ENCODE measurements around the gene CENPK.
"Not testable (repeated sequence)": the region's sequence is repeated elsewhere in the genome, so short reads cannot be mapped to it uniquely, and the experiment has no call there.

The CENPK gene

DNA sequence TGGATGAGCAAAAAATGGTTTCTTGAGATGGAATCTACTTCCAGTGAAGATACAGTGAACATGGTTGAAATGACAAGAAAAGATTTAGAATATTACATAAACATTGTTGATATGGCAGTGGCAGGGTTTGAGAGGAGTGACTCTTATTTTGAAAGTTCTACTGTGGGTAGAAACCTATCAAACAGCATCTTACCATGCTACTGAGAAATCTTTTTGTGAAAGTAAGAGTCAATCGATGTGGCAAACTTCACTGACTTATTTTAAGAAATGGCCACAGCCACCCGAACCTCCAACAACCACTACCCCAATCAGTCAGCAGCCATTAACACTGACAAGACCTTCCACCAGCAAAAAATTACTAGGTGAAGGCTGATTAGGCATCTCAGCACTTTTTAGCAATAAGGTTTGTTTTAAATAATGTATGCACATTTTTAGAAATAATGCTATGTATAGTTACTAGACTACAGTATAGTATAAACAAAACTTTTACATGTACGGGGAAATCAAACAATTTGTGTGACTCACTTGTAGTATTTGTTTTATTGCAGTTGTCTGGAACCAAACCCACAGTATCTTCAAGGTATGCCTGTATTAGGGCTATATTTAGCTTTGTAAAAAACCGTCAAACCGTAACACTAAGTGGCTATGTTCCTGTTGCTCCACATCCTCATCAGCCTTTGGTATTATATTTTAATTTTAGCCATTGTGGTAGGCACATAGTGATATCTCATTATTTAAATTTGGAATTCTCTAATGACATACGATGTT, 50.6 kb downstream of the CENPK start:
- in situ Hi-C loops (cut with MboI; ENCODE audit: low sequenced_read_pairs), result no loop called here

DNA sequence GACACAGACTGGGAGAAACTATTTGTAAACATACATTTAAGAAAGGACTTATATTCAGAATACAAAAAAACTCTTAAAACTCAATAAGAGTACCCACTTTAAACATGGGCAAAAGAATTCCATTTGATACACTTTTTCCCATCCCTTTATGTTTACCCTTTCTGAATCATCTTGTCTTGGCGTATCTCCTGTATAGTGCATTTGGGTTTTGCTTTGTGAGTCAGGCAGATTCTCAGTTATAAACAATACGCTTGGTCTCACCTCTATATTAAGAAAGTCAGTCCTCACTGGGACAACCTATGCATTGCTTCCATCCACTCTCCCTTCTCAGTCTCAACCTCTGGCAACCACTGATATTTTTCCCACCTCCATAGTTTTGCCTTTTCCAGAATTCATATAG, 54.0 kb downstream of the CENPK start:
- in situ Hi-C loops (cut with MboI; ENCODE audit: low sequenced_read_pairs), result no loop called here

DNA sequence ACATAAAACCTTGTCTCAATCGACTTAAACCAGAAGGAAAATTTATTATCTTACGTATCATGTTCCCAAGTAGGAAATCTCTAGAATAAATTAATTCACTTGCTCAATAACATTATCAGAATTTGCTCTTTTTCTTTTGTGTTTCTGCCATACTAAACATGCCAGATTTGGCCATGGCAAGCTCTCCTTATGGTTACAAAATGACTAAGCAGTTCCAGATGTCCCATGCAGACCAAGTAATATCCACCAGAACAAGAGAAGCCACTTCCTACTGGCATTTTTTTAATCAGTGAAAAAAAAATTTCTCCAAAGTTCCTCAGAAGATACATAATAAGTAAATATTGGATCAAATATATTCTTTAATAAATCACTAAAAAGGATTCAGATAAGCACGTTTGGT, 56.0 kb downstream of the CENPK start:
- in situ Hi-C loops (cut with MboI; ENCODE audit: low sequenced_read_pairs), result no loop called here

DNA sequence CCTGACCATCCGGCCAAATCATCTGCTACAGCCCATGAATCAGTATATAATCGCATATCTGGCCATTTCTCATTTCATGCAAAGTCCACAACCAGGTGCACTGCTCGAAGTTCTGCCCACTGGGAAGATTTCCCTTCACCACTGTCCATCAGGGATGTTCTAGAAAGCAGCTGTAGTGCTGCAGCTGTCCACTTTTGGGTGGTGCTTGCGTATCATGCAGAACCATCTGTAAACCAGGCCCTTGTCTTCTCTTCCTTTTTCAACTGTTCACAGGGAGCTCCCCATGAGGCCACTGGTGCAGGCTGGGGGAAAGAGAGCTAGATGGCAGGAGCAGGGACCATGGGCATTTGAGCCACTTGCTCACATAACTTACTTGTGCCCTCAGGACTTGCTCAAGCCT, 73.8 kb downstream of the CENPK start:
- in situ Hi-C loops (cut with MboI; ENCODE audit: low sequenced_read_pairs), result no loop called here

DNA sequence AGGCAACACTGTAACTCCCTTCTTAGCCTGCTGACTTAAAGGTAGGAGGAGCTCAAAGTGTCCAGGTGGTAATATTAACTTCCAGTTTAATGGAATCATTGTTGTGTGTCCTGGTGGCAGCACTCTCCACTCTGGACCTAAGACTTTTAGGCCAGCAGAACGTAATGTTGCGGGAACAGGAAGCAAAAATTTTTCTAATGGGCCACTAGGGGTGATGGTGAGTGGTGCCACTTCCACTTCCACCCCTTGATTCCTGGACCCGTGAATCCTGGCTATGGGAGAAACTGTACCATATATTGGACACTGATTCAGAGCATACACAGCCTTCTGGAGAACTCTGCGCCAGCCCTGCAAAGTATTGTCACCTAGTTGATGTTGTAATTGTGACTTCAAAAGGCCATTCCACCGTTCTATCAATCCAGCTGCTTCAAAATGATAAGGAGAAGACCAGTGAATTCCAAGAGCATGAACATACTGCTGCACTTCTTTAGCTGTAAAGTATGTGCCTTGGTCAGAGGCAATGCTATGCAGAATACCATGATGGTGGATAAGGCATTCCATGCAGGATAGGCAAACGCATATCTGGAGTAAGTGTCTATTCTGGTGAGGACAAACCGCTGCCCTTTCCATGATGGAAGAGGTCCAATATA, 74.8 kb downstream of the CENPK start:
- in situ Hi-C loops (cut with MboI; ENCODE audit: low sequenced_read_pairs), result not testable (repeated sequence)

DNA sequence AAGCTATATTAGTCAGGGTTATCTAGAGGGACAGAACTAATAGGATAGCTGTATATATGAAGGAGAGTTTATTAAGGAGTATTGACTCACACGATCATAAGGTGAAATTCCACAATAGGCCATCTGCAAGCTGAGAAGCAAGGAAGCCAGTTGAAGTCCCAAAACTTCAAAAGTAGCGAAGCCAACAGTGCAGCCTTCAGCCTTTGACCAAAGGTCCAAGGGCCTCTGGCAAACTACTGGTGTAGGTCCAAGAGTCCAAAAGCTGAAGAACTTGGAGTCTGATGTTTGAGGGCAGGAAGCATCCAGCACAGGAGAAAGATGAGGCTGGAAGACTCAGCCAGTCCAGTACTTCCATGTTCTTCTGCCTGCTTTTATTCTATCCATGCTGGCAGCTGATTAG, 76.2 kb downstream of the CENPK start:
- in situ Hi-C loops (cut with MboI; ENCODE audit: low sequenced_read_pairs), result not testable (repeated sequence)

DNA sequence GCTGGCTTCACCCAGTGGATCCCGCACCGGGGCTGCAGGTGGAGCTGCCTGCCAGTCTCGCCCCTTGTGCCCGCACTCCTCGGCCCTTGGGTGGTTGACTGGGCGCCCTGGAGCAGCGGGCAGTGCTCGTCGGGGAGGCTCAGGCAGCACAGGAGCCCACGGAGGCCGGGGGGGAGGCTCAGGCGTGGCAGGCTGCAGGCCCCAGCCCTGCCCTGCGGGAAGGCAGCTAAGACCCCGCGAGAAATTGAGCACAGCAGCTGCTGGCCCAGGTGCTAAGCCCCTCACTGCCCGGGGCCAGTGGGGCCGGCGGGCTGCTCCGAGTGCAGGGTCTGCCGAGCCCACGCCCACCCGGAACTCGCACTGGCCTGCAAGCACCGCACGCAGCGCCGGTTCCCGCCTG, 77.6 kb downstream of the CENPK start:
- in situ Hi-C loops (cut with MboI; ENCODE audit: low sequenced_read_pairs), result no loop called here

DNA sequence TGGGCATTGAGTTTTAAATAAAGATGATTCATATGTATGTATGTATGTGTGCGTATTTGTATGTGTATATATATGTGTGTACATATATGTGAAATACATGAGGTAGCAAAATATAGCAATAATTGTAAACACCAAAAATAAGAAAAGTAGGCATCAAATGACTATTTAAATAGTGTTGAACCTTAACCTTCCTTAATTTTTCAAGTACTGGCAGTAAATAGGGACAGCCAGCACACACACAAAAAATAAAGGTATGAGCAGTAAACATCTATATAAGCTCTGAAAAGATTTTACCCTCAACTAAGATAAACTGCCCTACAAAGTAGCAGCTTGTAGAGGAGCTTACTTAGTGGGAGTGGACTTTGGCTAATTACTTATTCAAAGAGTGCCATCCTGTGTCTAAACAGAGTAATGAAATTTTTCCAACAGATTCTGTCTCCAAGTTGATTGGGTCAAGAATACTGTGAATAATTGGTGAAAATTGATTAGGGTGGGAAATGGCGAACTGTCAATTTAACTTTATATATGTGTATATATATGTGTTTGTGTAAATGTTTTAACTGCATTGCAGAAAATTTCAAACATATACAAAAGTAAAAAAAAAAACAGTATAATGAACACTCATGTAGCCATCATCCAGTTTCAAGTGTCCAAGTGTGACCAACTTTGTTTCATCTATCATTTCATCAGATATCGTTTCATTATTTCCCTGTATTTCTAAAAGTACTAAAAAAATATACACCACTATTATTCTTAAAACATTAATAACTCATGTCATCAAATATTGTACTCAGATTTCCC, 79.2 kb downstream of the CENPK start:
- in situ Hi-C loops (cut with MboI; ENCODE audit: low sequenced_read_pairs), result no loop called here

DNA sequence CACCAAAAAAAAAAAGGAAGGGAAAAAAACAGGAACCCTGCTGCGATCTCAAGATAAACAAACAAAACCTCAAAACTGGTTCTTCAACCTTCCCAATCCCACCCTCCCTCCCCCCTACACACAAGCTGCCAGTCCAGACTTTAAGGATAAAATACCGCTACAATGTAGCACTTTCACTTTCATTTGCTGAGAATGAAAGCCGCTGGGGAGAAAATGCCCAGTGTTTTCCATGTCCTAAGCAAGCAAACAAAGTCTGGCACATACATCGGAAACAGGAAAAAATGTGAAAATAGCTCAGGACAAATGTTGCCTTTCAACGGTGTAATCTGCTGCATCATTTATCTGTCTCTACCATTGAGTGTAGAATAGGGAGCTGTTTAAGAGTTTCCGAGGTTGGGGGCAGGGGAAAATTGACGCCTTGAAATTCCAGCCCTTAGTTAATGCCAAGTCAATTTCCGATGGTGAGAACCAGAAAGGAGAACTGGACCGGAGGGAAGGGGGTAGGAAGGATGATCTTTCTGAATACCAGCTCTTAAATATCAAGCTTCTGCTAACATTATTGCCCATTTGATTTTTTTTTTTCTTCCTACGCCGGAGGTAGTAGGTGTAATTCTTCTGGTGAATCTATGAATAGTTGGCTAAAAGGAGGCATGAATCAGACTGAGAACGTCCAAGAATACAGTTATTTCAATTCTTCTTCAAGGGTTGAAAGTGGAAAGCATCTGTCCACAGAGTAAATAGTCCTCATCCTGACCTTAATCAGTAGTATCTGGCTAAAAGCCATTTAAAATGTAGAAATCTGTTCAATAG, 80.0 kb downstream of the CENPK start:
- in situ Hi-C loops (cut with MboI; ENCODE audit: low sequenced_read_pairs), result no loop called here

DNA sequence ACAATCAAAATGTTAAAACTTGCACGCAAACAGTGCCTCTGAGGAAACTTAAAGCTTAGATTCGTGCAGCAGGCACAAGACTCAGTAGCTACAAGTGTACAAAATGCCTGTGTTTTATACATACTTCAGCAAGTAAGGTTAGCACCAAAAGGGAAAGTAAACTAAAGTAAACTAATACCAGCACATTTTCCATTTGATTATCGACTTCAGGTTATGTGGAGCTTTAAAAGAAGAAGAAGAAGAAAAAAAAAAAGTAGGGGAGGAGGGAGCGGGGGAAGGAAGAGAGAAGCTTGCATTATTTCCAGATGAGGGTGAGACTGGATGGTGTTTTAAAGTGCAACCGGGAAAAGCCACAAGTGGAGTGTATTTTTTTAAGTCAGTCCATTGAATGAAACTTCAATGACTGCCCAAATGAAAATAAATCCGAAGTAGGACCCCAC, 80.7 kb downstream of the CENPK start:
- in situ Hi-C loops (cut with MboI; ENCODE audit: low sequenced_read_pairs), result no loop called here

DNA sequence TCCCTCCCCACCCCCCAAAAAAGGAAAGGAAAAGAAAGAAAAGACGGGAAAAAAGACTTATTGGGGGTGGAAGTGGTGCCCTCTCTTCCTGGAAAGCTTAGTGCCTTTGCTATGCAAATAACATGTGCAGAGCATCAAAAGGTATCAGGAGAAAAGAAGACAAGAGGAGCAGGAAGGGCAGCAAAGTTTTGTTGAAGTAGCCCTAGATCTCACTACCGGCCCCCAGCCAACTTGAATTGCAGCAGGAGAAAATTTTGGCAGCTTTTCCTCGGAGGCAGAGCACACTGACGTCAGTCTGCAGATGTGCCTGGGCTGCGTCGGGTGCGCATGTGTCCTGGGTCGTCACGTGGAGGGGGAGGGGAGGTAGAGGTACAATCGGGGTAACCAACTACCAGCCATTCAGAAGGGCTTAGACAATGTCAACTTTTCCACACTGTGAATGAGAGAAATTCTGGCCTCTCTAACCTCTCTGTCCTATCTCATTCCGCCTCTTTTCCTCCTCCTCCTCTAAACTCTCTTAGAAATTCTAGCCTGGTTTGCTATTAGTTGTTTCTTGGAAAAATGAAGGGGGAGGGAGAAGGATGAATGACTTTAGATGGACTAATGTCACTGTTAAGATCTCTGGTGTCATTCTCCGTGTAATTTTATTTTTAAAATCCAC, 81.2 kb downstream of the CENPK start, which contains the start of gene ADAMTS6:
ADAMTS6 (minus strand) TSS at position 286 of the 661 bp plus-strand sequence. CDS start 8,247 bp downstream, outside the sequence.
- in situ Hi-C loops (cut with MboI; ENCODE audit: low sequenced_read_pairs), result no loop called here

DNA sequence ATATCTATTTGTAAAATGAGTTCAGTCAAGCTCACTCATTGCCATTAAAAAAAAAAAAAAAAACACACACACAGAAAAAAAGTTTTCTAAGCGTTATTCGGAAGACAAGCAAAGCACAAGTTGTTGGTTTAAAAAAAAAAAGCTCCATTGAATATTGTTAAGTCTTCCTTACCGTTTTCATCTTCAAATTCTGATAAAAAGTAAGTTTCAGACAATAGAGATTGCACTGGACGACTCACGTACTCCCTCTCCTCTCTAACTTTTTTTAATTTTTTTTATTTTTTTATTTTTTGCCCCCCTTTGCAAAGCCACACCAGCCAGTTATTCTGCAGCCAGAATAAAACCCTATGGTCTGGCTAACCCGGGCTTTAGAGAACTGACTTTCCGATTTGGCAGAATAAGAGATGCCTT, 81.8 kb downstream of the CENPK start:
- in situ Hi-C loops (cut with MboI; ENCODE audit: low sequenced_read_pairs), result no loop called here

DNA sequence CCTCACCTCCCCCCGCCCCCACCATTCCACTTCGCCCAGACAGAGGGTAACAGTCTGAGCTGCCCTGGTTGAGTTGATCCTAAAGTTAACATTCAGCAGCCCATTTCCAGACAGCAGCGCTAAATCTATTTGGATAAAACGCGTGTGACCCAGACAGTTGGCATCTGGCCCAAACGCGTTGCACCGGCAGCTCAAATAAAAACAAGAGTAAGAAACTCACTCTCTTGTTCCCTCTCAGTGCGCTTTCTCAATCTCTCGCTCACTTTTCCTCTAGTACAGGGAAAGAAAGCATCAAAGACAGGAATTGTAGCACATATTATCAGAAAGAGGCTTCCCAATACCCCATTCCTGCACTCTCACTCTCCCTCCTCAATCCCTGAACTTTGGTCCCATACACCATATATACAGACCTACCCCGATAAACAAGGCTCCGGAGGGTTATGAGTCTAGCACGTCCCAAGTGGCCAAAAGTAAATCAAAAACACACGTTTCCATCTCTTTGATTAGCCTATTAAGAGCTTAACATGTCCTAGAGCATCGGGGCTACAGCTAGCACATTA, 82.6 kb downstream of the CENPK start:
- in situ Hi-C loops (cut with MboI; ENCODE audit: low sequenced_read_pairs), result no loop called here

DNA sequence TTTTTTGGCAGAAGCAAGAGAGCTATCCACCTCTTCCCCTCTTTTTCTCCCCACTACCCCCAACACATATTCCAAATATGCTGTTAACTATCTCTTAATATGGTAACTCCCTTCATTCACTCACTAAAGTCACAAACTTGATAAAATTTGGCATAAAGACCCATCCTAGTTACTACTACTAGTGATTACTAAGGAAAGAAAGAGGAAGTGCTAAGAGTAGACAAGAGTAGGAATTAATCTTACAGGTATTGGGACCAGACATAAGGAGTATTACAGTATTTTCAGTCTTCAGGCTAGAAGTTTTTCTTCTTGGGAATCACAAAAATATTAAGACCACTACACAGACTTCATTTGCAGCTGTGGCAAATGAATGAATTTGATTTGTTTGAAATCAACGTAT, 83.4 kb downstream of the CENPK start:
- in situ Hi-C loops (cut with MboI; ENCODE audit: low sequenced_read_pairs), result no loop called here

DNA sequence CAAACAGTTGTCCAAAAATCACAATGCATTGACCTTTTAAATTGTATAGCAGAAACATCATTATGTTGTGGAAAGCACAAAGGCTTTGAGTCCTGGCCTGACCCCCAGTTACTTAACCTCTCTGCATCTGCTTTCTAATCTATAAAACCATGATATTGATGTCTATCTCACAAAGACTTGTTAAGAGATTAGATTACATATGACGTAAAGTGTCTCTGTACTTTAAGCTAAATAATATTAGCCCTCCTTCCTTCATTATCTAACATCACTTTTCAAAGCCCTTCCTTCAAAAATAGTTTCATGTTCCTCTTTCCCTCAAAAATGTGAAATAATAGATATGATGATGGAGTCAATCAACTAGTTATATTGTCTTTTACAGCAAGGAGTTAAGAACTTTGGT, 84.6 kb downstream of the CENPK start:
- in situ Hi-C loops (cut with MboI; ENCODE audit: low sequenced_read_pairs), result no loop called here

DNA sequence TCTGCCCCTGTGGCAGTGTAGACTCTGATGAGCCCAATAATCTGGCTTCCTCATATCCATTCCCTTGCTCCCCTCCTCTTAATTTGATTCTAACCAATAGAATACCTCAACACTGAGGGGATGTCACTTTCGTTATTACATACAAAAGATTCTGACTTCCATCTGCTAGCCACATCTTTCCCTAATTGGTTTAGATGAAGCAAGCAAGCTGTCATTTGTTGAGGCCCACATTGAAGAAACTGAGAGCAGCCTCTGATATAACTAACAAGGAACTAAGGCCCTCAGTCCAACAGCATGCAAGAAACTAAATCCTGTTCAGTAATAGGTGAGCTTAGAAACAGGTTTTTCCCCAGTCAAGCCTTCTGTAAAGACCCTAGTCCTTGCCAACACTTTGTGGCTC, 87.1 kb downstream of the CENPK start:
- in situ Hi-C loops (cut with MboI; ENCODE audit: low sequenced_read_pairs), result no loop called here

DNA sequence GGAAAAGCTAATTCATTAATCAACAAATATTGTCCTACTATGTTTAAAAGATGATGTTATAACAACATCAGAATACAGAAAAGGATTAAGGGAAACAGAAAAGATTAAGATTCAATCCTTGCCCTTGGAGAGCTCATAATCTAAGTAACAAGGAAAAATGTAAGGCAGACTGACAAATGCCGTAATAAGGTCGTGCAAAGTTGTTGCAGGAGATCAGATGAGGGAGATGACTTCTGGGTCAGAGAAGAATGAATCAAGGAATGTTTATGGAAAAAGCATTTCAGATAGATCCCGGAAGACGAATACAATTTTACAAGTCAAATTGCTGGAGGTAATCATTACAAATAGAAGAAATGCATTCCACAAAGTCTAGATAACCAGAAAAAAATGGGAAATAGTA, 87.6 kb downstream of the CENPK start:
- in situ Hi-C loops (cut with MboI; ENCODE audit: low sequenced_read_pairs), result no loop called here

DNA sequence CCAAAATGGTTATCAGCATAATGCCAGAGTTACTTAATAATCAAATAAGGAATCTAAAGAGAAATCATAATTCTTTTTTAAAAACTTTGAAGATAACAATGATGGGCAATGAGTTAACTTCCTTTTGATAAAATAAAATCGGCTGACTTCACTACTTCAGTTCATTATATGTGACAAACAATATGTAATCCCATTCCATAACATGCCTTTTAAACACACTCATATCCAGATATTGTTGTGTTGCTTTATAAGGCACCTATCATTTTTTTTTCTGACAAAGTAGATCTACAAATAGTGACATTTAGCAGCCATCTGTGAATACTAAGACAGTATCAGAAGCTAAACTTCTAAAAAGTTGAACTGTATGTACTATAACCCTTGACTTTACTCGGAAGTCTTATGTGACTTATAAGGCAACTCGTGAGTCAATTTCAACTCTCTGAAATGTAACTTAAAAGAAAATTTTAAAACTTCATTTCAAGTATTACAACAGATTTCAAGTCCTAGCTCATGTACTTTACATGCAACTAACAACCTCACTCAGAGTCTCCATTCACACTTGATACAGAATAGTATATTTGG, 88.7 kb downstream of the CENPK start:
- in situ Hi-C loops (cut with MboI; ENCODE audit: low sequenced_read_pairs), result no loop called here

DNA sequence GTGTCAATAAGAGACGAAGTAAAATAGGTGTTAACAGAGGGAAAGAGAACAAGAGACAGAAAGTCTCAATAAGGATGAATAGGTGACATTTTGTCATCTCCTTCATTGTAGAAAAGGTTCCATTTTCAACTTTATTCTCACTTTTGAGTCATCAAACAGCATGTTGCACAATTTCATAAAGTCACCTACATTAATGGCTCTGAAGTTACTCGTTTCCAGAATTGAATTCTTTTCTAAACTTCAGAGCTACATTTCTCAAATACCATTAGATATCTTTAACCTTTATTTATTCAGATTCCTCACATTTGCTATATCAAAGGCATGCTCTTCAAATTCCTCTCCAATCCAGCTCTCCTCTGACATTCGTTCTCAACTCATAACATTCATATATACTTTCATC, 94.3 kb downstream of the CENPK start:
- in situ Hi-C loops (cut with MboI; ENCODE audit: low sequenced_read_pairs), result no loop called here

Data from hTERT RPE-1 (cell line).